K562 (cell line): ENCODE data around the gene BHLHE40. TPM values are rescaled to one million over a fixed set of nuclear protein-coding genes. Genes with fewer than 3 reads are reported as not detected.
A peak's percentile ranks its signal among the peaks of the same experiment; 100 is the strongest.

Source experiments
- ETV6 ChIP-seq, 3 experiments: fragments of 150-350 bp in 1 of 3; sonication (generic) in 1 of 3; formaldehyde crosslinking in 1 of 3; IDR thresholded peaks; 2 replicates each; pipeline versions ENCODE4 v1.6.1 to v1.8.0; 2014 to 2022; ENCODE audit warnings: borderline replicate concordance in 2 of 3, low read depth in 2 of 3, antibody characterized with exemption in 1 of 3, low read length in 1 of 3, mild to moderate bottlenecking in 1 of 3, missing genetic modification reagents in 1 of 3
- KLF6 ChIP-seq: fragments of 250-450 bp; sonication (Bioruptor Pico); IDR thresholded peaks from 2 replicates; pipeline ENCODE4 v1.4.0; 2020; ENCODE audit warnings: mild to moderate bottlenecking, moderate library complexity, borderline replicate concordance
- MBD1 ChIP-seq: fragments of 250-450 bp; sonication (Bioruptor Pico); IDR thresholded peaks from 2 replicates; pipeline ENCODE4 v1.8.0; 2022; ENCODE audit warnings: inconsistent platforms
- OTX1 ChIP-seq: fragments of 450-650 bp; formaldehyde crosslinking; IDR thresholded peaks from 2 replicates; pipeline ENCODE4 v1.4.0; 2022; ENCODE audit warnings: mild to moderate bottlenecking
- PPARD ChIP-seq: fragments of 250-450 bp; sonication (Bioruptor Pico); IDR thresholded peaks from 2 replicates; pipeline ENCODE4 v1.8.0; 2022; ENCODE audit warnings: inconsistent platforms, mild to moderate bottlenecking, moderate library complexity
- SMARCC2 ChIP-seq: fragments of 450-650 bp; IDR thresholded peaks from 2 replicates; pipeline ENCODE4 v1.6.1; 2017; ENCODE audit warnings: antibody characterized with exemption, moderate library complexity, mild to moderate bottlenecking, low read depth
- THAP7 ChIP-seq: fragments of 250-450 bp; sonication (Bioruptor Pico); IDR thresholded peaks from 2 replicates; pipeline ENCODE4 v1.5.0; 2021
- ZNF224 ChIP-seq: sonication (generic); formaldehyde crosslinking; IDR thresholded peaks from 2 replicates; pipeline ENCODE4 v1.8.0; 2022; ENCODE audit warnings: mild to moderate bottlenecking, missing genetic modification reagents
- polyA plus RNA-seq, 8 experiments: library from polyadenylated mRNA; depleted of rRNA in 4 of 8; stranded (reverse) in 5 of 8; unstranded in 3 of 8; fragments of >200 nt; fragmentation: Nextera tagmentation in 2 of 8; fragmentation: Illumina TruSeq in 1 of 8; extraction: Ambion mirVana in 2 of 8; extraction: Trizol in 1 of 8; gene quantifications; 2 replicates each; pipeline versions ENCODE4 v1.2.1 to v1.2.3, GENCODE V29; 2011 to 2014; ENCODE audit warnings: inconsistent platforms in 1 of 8, missing spikeins in 1 of 8
- total RNA-seq, 7 experiments: library from RNA; depleted of rRNA in 6 of 7; stranded (reverse); fragments of >200 nt in 6 of 7; fragmentation: Illumina TruSeq in 2 of 7; extraction: Trizol in 2 of 7; gene quantifications; 2 replicates each; pipeline versions ENCODE4 v1.2.1 to v1.2.3, GENCODE V29; 2011 to 2021; ENCODE audit warnings: low replicate concordance in 1 of 7
- TF ChIP-seq, protein P1 (sequence below): sonication (generic); formaldehyde crosslinking; IDR thresholded peaks from 2 replicates; pipeline ENCODE4 v1.8.1; 2023; ENCODE audit warnings: missing genetic modification reagents, mild to moderate bottlenecking, borderline replicate concordance

BHLHE40 gene
- total and polyA plus RNA-seq, 9 of the 15 experiments (the other 6 are each of a cell fraction or from before 2014, with no cell fraction given), result 12.0 to 83.9 (median 31.4) TPM

GRCh38 chr3:4980229-4981203 is 1.3 kb downstream of the BHLHE40 start (continued):
- TF ChIP-seq SMARCC2, result peak; percentile 53; the same call in 1 of the 2 replicates
- no peak for TF ChIP-seq PPARD (CRISPR knock-in tag)
- TF ChIP-seq, protein P1, sequence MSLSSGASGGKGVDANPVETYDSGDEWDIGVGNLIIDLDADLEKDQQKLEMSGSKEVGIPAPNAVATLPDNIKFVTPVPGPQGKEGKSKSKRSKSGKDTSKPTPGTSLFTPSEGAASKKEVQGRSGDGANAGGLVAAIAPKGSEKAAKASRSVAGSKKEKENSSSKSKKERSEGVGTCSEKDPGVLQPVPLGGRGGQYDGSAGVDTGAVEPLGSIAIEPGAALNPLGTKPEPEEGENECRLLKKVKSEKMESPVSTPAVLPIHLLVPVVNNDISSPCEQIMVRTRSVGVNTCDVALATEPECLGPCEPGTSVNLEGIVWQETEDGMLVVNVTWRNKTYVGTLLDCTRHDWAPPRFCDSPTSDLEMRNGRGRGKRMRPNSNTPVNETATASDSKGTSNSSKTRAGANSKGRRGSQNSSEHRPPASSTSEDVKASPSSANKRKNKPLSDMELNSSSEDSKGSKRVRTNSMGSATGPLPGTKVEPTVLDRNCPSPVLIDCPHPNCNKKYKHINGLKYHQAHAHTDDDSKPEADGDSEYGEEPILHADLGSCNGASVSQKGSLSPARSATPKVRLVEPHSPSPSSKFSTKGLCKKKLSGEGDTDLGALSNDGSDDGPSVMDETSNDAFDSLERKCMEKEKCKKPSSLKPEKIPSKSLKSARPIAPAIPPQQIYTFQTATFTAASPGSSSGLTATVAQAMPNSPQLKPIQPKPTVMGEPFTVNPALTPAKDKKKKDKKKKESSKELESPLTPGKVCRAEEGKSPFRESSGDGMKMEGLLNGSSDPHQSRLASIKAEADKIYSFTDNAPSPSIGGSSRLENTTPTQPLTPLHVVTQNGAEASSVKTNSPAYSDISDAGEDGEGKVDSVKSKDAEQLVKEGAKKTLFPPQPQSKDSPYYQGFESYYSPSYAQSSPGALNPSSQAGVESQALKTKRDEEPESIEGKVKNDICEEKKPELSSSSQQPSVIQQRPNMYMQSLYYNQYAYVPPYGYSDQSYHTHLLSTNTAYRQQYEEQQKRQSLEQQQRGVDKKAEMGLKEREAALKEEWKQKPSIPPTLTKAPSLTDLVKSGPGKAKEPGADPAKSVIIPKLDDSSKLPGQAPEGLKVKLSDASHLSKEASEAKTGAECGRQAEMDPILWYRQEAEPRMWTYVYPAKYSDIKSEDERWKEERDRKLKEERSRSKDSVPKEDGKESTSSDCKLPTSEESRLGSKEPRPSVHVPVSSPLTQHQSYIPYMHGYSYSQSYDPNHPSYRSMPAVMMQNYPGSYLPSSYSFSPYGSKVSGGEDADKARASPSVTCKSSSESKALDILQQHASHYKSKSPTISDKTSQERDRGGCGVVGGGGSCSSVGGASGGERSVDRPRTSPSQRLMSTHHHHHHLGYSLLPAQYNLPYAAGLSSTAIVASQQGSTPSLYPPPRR (CRISPR knock-in tag), result peak; percentile 85; the same call in 1 of the 2 replicates
- TF ChIP-seq MBD1 (CRISPR knock-in tag), result no peak
- 0 out of 2 replicates have a peak, but pooled peaks have one; percentile 18 for TF ChIP-seq OTX1 (CRISPR knock-in tag)
- TF ChIP-seq KLF6 (CRISPR knock-in tag), result no peak; the same call in 1 of the 2 replicates
- TF ChIP-seq ZNF224 (CRISPR knock-in tag), result no peak
- peak in 1 of 2 experiments; percentile 13; a peak in 1 of 4 replicates for TF ChIP-seq ETV6 (IDR thresholded peaks at IDR 0.05; ENCODE audit: borderline replicate concordance in 1 of 2, low read depth in 2 of 2, low read length in 1 of 2)
- TF ChIP-seq ETV6 (CRISPR knock-in tag; IDR thresholded peaks at IDR 0.05; ENCODE audit: borderline replicate concordance), result no peak
- no peak; the same call in 1 of the 2 replicates for TF ChIP-seq THAP7 (CRISPR knock-in tag)
